Peyer's patch (tissue), 4 donors: ENCODE data around the gene RIMBP2.

Source experiments
- POLR2A ChIP-seq, 2 donors: fragments of 450-650 bp; IDR thresholded peaks; one replicate each; pipeline ENCODE4 v1.5.1; 2017; ENCODE audit warnings: antibody characterized with exemption in 2 of 2, mild to moderate bottlenecking in 2 of 2, moderate library complexity in 2 of 2
- TF ChIP-seq, protein P1 (sequence below), 6 experiments: fragments of 450-650 bp in 4 of 6; fragments of 200-600 bp in 2 of 6; sonication (generic) in 1 of 6; IDR thresholded peaks; one replicate each; pipeline ENCODE4 v1.5.1; 2017 to 2019; ENCODE audit warnings: antibody characterized with exemption in 6 of 6, mild to moderate bottlenecking in 3 of 6, moderate library complexity in 1 of 6

DNA sequence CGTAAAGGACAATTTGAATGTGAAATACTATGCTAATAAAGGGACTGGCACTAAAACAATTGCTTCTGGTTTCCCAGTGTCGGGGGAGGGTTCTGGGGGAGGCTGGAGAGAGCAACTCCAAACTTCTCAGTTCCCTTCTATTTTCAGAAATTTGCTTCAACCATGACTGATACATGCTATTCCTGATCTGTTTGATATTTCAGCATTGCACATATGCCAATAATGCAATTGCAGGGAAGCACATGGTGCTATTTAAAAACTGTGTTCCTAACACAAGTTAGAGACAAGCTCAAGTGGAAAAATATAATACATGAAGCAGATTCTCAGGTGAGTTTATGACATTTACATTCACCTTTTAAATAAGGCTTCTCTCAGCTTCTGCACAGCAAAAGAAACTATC, 188.9 kb downstream of the RIMBP2 start:
- TF ChIP-seq, protein P1, sequence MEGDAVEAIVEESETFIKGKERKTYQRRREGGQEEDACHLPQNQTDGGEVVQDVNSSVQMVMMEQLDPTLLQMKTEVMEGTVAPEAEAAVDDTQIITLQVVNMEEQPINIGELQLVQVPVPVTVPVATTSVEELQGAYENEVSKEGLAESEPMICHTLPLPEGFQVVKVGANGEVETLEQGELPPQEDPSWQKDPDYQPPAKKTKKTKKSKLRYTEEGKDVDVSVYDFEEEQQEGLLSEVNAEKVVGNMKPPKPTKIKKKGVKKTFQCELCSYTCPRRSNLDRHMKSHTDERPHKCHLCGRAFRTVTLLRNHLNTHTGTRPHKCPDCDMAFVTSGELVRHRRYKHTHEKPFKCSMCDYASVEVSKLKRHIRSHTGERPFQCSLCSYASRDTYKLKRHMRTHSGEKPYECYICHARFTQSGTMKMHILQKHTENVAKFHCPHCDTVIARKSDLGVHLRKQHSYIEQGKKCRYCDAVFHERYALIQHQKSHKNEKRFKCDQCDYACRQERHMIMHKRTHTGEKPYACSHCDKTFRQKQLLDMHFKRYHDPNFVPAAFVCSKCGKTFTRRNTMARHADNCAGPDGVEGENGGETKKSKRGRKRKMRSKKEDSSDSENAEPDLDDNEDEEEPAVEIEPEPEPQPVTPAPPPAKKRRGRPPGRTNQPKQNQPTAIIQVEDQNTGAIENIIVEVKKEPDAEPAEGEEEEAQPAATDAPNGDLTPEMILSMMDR (IDR thresholded peaks at IDR 0.05) = no peak
- TF ChIP-seq POLR2A (IDR thresholded peaks at IDR 0.05) = no peak
